Omental fat pad (tissue), 4 donors: Measurements from ENCODE around the gene RAB10. TPM values are rescaled to one million over a fixed set of nuclear protein-coding genes. Genes with fewer than 3 reads are reported as not detected.
"Not testable (repeated sequence)": the region's sequence is repeated elsewhere in the genome, so short reads cannot be mapped to it uniquely, and the experiment has no call there.

ENCODE experiments used
- ATAC-seq: fragments of 150-250 bp; one replicate; pipeline ENCODE4 v1.9.1; 2016; ENCODE audit warnings: mild to moderate bottlenecking, moderate library complexity; ENCODE audit not compliant: low FRiP score
- DNase-seq: peaks from one replicate; pipeline ENCODE4 v3.0.0-alpha.2; 2019; ENCODE audit warnings: low spot score
- CTCF ChIP-seq, 3 donors: fragments of 450-650 bp; IDR thresholded peaks; one replicate each; pipeline ENCODE4 v1.5.1; 2016 to 2017; ENCODE audit warnings: antibody characterized with exemption in 3 of 3, mild to moderate bottlenecking in 3 of 3, moderate library complexity in 2 of 3
- total RNA-seq, 4 donors: library from RNA; depleted of rRNA; stranded (reverse); fragments of >200 nt; gene quantifications; one replicate each; pipeline ENCODE4 v1.1.0, GENCODE V29; 2016

RAB10 gene
- total RNA-seq, 4 donors from 2014 or later = 78.3 to 115 (median 86.1) TPM

GRCh38 chr2:25996844-25997243 is 37.0 kb upstream of the RAB10 start:
- no peak for TF ChIP-seq CTCF (IDR thresholded peaks at IDR 0.05)
- DNase-seq = no peak
- no peak for ATAC-seq

GRCh38 chr2:25998816-25999383 is 35.0 kb upstream of the RAB10 start:
- ATAC-seq, DNase-seq: not testable (repeated sequence)

GRCh38 chr2:25999406-25999805 is 34.5 kb upstream of the RAB10 start:
- DNase-seq, ATAC-seq: not testable (repeated sequence)

- ATAC-seq = no peak
- DNase-seq = no peak
- TF ChIP-seq CTCF (IDR thresholded peaks at IDR 0.05) = no peak
Measured at GRCh38 chr2:26000561-26001082, 33.3 kb upstream of the RAB10 start.

GRCh38 chr2:26001743-26002351 is 32.0 kb upstream of the RAB10 start:
- TF ChIP-seq CTCF (IDR thresholded peaks at IDR 0.05) = no peak
- peak; percentile 49 for ATAC-seq
- no peak for DNase-seq

- ATAC-seq = peak; percentile 2
- no peak for TF ChIP-seq CTCF (IDR thresholded peaks at IDR 0.05)
- no peak for DNase-seq
Measured at GRCh38 chr2:26002632-26003310, 31.1 kb upstream of the RAB10 start.

GRCh38 chr2:26008095-26008494 is 25.8 kb upstream of the RAB10 start:
- ATAC-seq (no peak), DNase-seq (no peak)
- TF ChIP-seq CTCF (IDR thresholded peaks at IDR 0.05) = no peak
